GOT3 (cell line): ENCODE results near the gene CHST11.

Experiments
- DNase-seq: peaks from one replicate; lab custom pipeline; 2025; ENCODE audit warnings: mixed read lengths; lab: John Stamatoyannopoulos, UW

Gene CHST11

GRCh38 chr12:104585448-104586055, 128.8 kb downstream of the CHST11 start:
- DNase-seq, result no peak

- no peak for DNase-seq
Measured at GRCh38 chr12:104586351-104586919, 129.7 kb downstream of the CHST11 start.

- no peak for DNase-seq
Measured at GRCh38 chr12:104588047-104588920, 131.5 kb downstream of the CHST11 start.

GRCh38 chr12:104588921-104589590, 132.3 kb downstream of the CHST11 start:
- no peak for DNase-seq

GRCh38 chr12:104590022-104590421, 133.3 kb downstream of the CHST11 start:
- DNase-seq, result no peak

GRCh38 chr12:104591257-104591885, 134.6 kb downstream of the CHST11 start:
- no peak for DNase-seq

GRCh38 chr12:104593482-104593881, 136.7 kb downstream of the CHST11 start:
- DNase-seq, result no peak

GRCh38 chr12:104596134-104596799, 139.5 kb downstream of the CHST11 start:
- no peak for DNase-seq

- no peak for DNase-seq
Measured at GRCh38 chr12:104596898-104597843, 140.4 kb downstream of the CHST11 start.

- no peak for DNase-seq
Measured at GRCh38 chr12:104598342-104599271, 141.9 kb downstream of the CHST11 start.

- DNase-seq, result no peak
Measured at GRCh38 chr12:104599272-104600035, 142.7 kb downstream of the CHST11 start.

- no peak for DNase-seq
Measured at GRCh38 chr12:104600036-104600712, 143.4 kb downstream of the CHST11 start.

- DNase-seq, result no peak
Measured at GRCh38 chr12:104600790-104601739, 144.3 kb downstream of the CHST11 start.

- DNase-seq, result no peak
Measured at GRCh38 chr12:104602406-104602805, 145.7 kb downstream of the CHST11 start.

- no peak for DNase-seq
Measured at GRCh38 chr12:104602896-104603295, 146.1 kb downstream of the CHST11 start.

- no peak for DNase-seq
Measured at GRCh38 chr12:104603545-104603973, 146.8 kb downstream of the CHST11 start.
